HG02623 (cell line): Measurements from ENCODE around the gene GMCL2.

ENCODE experiments used
- ATAC-seq: cut with Tn5 transposase; IDR thresholded peaks from one replicate; pipeline ENCODE4 v1.9.1; 2021; ENCODE audit warnings: moderate library complexity; ENCODE audit not compliant: unreplicated experiment

GMCL2 gene

DNA sequence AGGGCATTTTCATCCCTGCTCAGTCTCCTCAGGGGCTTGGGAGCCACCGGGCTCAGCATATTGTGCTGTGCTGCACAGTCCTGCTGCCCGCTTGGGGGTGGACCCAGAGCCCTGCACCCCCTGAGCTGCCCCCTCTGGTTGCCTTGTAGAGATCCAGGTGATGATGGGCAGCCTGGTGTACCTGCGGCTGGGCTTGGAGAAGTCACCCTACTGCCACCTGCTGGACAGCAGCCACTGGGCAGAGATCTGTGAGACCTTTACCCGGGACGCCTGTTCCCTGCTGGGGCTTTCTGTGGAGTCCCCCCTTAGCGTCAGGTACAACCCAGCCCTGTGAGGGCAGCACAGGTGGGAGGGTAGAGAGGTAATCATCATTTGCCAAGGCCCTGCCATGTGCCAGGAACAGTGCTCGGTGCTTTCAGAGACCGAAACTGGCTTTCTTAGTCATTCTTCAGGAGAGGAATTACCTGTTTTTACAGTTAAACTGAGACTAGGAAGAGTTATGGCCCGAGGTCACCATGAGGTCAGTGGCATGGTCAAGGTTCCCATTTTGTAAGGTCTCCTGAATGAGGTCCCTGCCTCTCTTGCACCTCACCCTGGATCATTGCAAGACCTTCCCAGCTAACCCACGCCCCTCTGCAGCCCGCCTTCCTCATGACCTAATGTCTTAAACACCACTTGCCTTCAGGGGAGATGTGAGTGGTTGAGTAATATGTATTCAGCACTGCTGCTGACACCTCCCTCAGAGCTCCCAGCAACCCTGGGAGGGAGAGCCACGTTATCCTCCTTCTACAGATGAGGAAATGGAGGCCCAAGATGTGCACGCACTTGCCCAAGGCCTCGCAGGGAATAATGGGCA lies 41.0 kb downstream of the GMCL2 start:
- peak; percentile 67 for ATAC-seq

DNA sequence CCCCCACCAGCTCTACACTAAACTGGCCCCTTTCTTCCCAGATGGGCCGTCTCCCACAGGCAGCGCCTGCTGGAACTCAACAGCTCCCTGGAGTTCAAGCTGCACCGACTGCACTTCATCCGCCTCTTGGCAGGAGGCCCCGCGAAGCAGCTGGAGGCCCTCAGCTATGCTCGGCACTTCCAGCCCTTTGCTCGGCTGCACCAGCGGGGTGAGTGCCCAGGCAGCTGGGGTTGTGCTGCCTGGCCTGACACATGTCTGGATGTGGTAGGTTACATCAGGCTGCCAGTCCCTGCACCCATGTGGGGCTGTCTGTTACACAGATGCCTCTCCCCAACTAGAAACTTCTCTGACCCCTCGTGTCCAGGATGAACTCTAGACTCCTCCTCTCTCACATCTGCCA lies 43.3 kb downstream of the GMCL2 start:
- no peak for ATAC-seq

- ATAC-seq = no peak
Measured at GRCh38 chr5:178143246-178143645, 43.9 kb downstream of the GMCL2 start.

- ATAC-seq = no peak
Measured at GRCh38 chr5:178142642-178143041, 44.5 kb downstream of the GMCL2 start.

DNA sequence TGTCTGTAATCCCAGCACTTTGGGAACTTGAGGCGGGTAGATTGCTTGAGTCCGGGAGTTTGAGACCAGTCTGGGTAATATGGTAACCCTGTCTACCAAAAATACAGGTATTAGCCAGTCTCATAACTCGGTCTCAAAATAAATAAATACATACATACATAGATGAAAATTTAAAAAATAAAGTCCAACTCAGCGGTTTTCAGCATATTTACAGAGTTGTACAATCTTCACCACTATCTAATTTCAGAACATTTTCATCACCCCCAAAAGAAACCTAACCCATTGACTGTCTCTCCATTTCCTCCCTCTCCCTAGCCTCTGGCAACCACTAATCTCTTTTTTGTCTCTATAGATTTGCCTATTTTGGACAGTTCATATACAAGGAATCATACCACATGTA lies 45.6 kb downstream of the GMCL2 start:
- ATAC-seq = no peak

- no peak for ATAC-seq
Measured at GRCh38 chr5:178137991-178138390, 49.2 kb downstream of the GMCL2 start.

GRCh38 chr5:178136990-178137389 lies 50.2 kb downstream of the GMCL2 start:
- ATAC-seq = no peak
